HEK293 (cell line): Measurements from ENCODE around the gene METTL3.

Experiments used
- AEBP2 ChIP-seq: fragments of 450-650 bp; formaldehyde crosslinking; IDR thresholded peaks from 2 replicates; pipeline ENCODE4 v1.5.1; 2016; ENCODE audit warnings: missing biosample characterization, missing genetic modification characterization, borderline replicate concordance
- BCL11B ChIP-seq: fragments of 450-650 bp; formaldehyde crosslinking; IDR thresholded peaks from 2 replicates; pipeline ENCODE4 v1.5.1; 2016; ENCODE audit warnings: low read depth, missing biosample characterization, missing genetic modification characterization
- CTCF ChIP-seq: fragments of 450-650 bp; formaldehyde crosslinking; IDR thresholded peaks from 2 replicates; pipeline ENCODE4 v1.5.1; 2016; ENCODE audit warnings: missing biosample characterization, missing genetic modification characterization
- KLF1 ChIP-seq: fragments of 450-650 bp; formaldehyde crosslinking; IDR thresholded peaks from 2 replicates; pipeline ENCODE4 v1.5.1; 2016; ENCODE audit warnings: missing biosample characterization, missing genetic modification characterization
- MZF1 ChIP-seq: fragments of 450-650 bp; formaldehyde crosslinking; IDR thresholded peaks from 2 replicates; pipeline ENCODE4 v1.5.1; 2017; ENCODE audit warnings: missing biosample characterization, missing genetic modification characterization, borderline replicate concordance
- OSR2 ChIP-seq: fragments of 450-650 bp; formaldehyde crosslinking; IDR thresholded peaks from 2 replicates; pipeline ENCODE4 v1.5.1; 2016; ENCODE audit warnings: missing biosample characterization, missing genetic modification characterization
- SCRT1 ChIP-seq: fragments of 450-650 bp; formaldehyde crosslinking; IDR thresholded peaks from 2 replicates; pipeline ENCODE4 v1.5.1; 2016; ENCODE audit warnings: missing biosample characterization, missing genetic modification characterization, borderline replicate concordance
- SP7 ChIP-seq: fragments of 450-650 bp; formaldehyde crosslinking; IDR thresholded peaks from 2 replicates; pipeline ENCODE4 v1.5.1; 2016; ENCODE audit warnings: missing biosample characterization, missing genetic modification characterization
- TRIM28 ChIP-seq: IDR thresholded peaks from 2 replicates; pipeline ENCODE4 v1.6.1; 2011; ENCODE audit warnings: low read length, control low read depth, borderline replicate concordance
- ZBTB10 ChIP-seq: fragments of 450-650 bp; formaldehyde crosslinking; IDR thresholded peaks from 2 replicates; pipeline ENCODE4 v1.5.1; 2016; ENCODE audit warnings: missing biosample characterization, missing genetic modification characterization
- ZBTB21 ChIP-seq: fragments of 450-650 bp; formaldehyde crosslinking; IDR thresholded peaks from 2 replicates; pipeline ENCODE4 v1.5.1; 2017; ENCODE audit warnings: missing biosample characterization, missing genetic modification characterization
- ZBTB26 ChIP-seq: fragments of 450-650 bp; formaldehyde crosslinking; optimal IDR thresholded peaks from 2 replicates; pipeline ENCODE3; 2016; ENCODE audit warnings: missing biosample characterization, mild to moderate bottlenecking, missing genetic modification characterization
- ZBTB7A ChIP-seq: fragments of 450-650 bp; formaldehyde crosslinking; IDR thresholded peaks from 2 replicates; pipeline ENCODE4 v1.5.1; 2016; ENCODE audit warnings: low read depth, missing biosample characterization, missing genetic modification characterization
- ZEB2 ChIP-seq: fragments of 450-650 bp; formaldehyde crosslinking; IDR thresholded peaks from 2 replicates; pipeline ENCODE4 v1.5.1; 2016; ENCODE audit warnings: missing biosample characterization, missing genetic modification characterization
- ZNF132 ChIP-seq: fragments of 450-650 bp; formaldehyde crosslinking; IDR thresholded peaks from 2 replicates; pipeline ENCODE4 v1.5.1; 2017; ENCODE audit warnings: missing biosample characterization, missing genetic modification characterization, borderline replicate concordance
- ZNF223 ChIP-seq: fragments of 450-650 bp; formaldehyde crosslinking; IDR thresholded peaks from 2 replicates; pipeline ENCODE4 v1.5.1; 2016; ENCODE audit warnings: missing biosample characterization, missing genetic modification characterization
- ZNF239 ChIP-seq: fragments of 450-650 bp; formaldehyde crosslinking; IDR thresholded peaks from 2 replicates; pipeline ENCODE4 v1.5.1; 2016; ENCODE audit warnings: missing biosample characterization, missing genetic modification characterization
- ZNF302 ChIP-seq: fragments of 450-650 bp; formaldehyde crosslinking; IDR thresholded peaks from 2 replicates; pipeline ENCODE4 v1.5.1; 2016; ENCODE audit warnings: missing biosample characterization, missing genetic modification characterization, low read depth
- ZNF341 ChIP-seq: fragments of 450-650 bp; formaldehyde crosslinking; IDR thresholded peaks from 2 replicates; pipeline ENCODE4; 2016; ENCODE audit warnings: low read depth, missing biosample characterization, missing genetic modification characterization
- ZNF350 ChIP-seq: fragments of 450-650 bp; formaldehyde crosslinking; IDR thresholded peaks from 2 replicates; pipeline ENCODE4 v1.5.0; 2017; ENCODE audit warnings: missing biosample characterization, mild to moderate bottlenecking, missing genetic modification characterization
- ZNF354C ChIP-seq: fragments of 450-650 bp; formaldehyde crosslinking; IDR thresholded peaks from 2 replicates; pipeline ENCODE4 v1.5.1; 2016; ENCODE audit warnings: missing biosample characterization, missing genetic modification characterization, low read depth, borderline replicate concordance
- ZNF423 ChIP-seq: fragments of 450-650 bp; formaldehyde crosslinking; IDR thresholded peaks from 2 replicates; pipeline ENCODE4 v1.5.1; 2016; ENCODE audit warnings: missing biosample characterization, missing genetic modification characterization
- ZNF548 ChIP-seq: fragments of 450-650 bp; formaldehyde crosslinking; IDR thresholded peaks from 2 replicates; pipeline ENCODE4 v1.5.1; 2016; ENCODE audit warnings: missing biosample characterization, missing genetic modification characterization
- ZNF596 ChIP-seq: fragments of 450-650 bp; IDR thresholded peaks from 2 replicates; pipeline ENCODE4 v1.5.0; 2018; ENCODE audit warnings: missing biosample characterization, mild to moderate bottlenecking, missing genetic modification characterization, moderate library complexity
- ZNF629 ChIP-seq: fragments of 450-650 bp; formaldehyde crosslinking; IDR thresholded peaks from 2 replicates; pipeline ENCODE4 v1.5.1; 2017; ENCODE audit warnings: missing biosample characterization, missing genetic modification characterization
- ZNF670 ChIP-seq: fragments of 450-650 bp; formaldehyde crosslinking; IDR thresholded peaks from 2 replicates; pipeline ENCODE4 v1.5.1; 2016; ENCODE audit warnings: missing biosample characterization, missing genetic modification characterization, low read depth
- ZNF677 ChIP-seq: fragments of 450-650 bp; IDR thresholded peaks from 2 replicates; pipeline ENCODE4 v1.5.0; 2018; ENCODE audit warnings: missing biosample characterization, mild to moderate bottlenecking, missing genetic modification characterization, moderate library complexity
- ZNF692 ChIP-seq: fragments of 450-650 bp; formaldehyde crosslinking; IDR thresholded peaks from 2 replicates; pipeline ENCODE4 v1.5.1; 2016; ENCODE audit warnings: missing biosample characterization, missing genetic modification characterization
- ZNF707 ChIP-seq: fragments of 450-650 bp; formaldehyde crosslinking; IDR thresholded peaks from 2 replicates; pipeline ENCODE4 v1.5.1; 2016; ENCODE audit warnings: missing biosample characterization, missing genetic modification characterization
- ZNF76 ChIP-seq: fragments of 450-650 bp; formaldehyde crosslinking; IDR thresholded peaks from 2 replicates; pipeline ENCODE4; 2016; ENCODE audit warnings: low read depth, missing biosample characterization, missing genetic modification characterization, borderline replicate concordance
- ZNF768 ChIP-seq: fragments of 450-650 bp; formaldehyde crosslinking; IDR thresholded peaks from 2 replicates; pipeline ENCODE4 v1.5.1; 2018; ENCODE audit warnings: missing biosample characterization, mild to moderate bottlenecking, missing genetic modification characterization
- ZNF776 ChIP-seq: fragments of 450-650 bp; formaldehyde crosslinking; IDR thresholded peaks from 2 replicates; pipeline ENCODE4 v1.5.0; 2017; ENCODE audit warnings: missing biosample characterization, missing genetic modification characterization, borderline replicate concordance
- ZNF791 ChIP-seq: fragments of 450-650 bp; formaldehyde crosslinking; IDR thresholded peaks from 2 replicates; pipeline ENCODE4 v1.5.1; 2016; ENCODE audit warnings: missing biosample characterization, missing genetic modification characterization

METTL3 gene

GRCh38 chr14:21476925-21477681 is 34.0 kb downstream of the METTL3 start, which contains the start of the genes RAB2B and TOX4 (continued):
- TF ChIP-seq AEBP2 (no peak), ZNF776 (no peak), ZBTB10 (tag by site-specific recombination) (peak; percentile 6; the same call in 1 of the 2 replicates), BCL11B (tag by site-specific recombination) (no peak), SP7 (tag by site-specific recombination) (peak; percentile 74), ZNF302 (no peak), ZNF768 (tag by site-specific recombination) (no peak), TRIM28 (no peak), SCRT1 (no peak), MZF1 (tag by site-specific recombination) (no peak), ZNF239 (tag by site-specific recombination) (no peak), ZNF791 (no peak), ZEB2 (tag by site-specific recombination) (no peak; the same call in 1 of the 2 replicates), ZBTB7A (tag by site-specific recombination) (peak; percentile 83; the same call in 1 of the 2 replicates), ZNF629 (peak; percentile 89), ZNF223 (tag by site-specific recombination) (no peak), ZNF354C (tag by site-specific recombination) (no peak), ZNF341 (tag by site-specific recombination) (peak; percentile 84), ZNF548 (no peak), ZNF596 (tag by site-specific recombination) (no peak), ZNF132 (tag by site-specific recombination) (no peak), ZNF350 (tag by site-specific recombination) (no peak), ZNF707 (no peak), ZNF423 (tag by site-specific recombination) (no peak), ZNF692 (tag by site-specific recombination) (peak; percentile 51), OSR2 (tag by site-specific recombination) (no peak), CTCF (tag by site-specific recombination) (peak; percentile 98), ZNF670 (tag by site-specific recombination) (no peak), ZBTB26 (tag by site-specific recombination) (no peak), ZBTB21 (tag by site-specific recombination) (peak; percentile 73), KLF1 (tag by site-specific recombination) (no peak; the same call in 1 of the 2 replicates), ZNF677 (tag by site-specific recombination) (no peak), ZNF76 (tag by site-specific recombination) (peak; percentile 75)
